ENCODE measurements around the gene MORC1.
A peak's percentile ranks its signal among the peaks of the same experiment; 100 is the strongest.
"Not testable (repeated sequence)": the region's sequence is repeated elsewhere in the genome, so short reads cannot be mapped to it uniquely, and the experiment has no call there.

The MORC1 gene

GRCh38 chr3:109149078-109149477 lies 31.1 kb upstream of the MORC1 start:
- TF ChIP-seq CTCF (IDR thresholded peaks at IDR 0.05; ENCODE audit: low read depth, low read length, missing control alignments) = no peak
- in situ Hi-C loops (cut with HindIII; ENCODE audit: low sequenced_read_pairs) = no loop called here

DNA sequence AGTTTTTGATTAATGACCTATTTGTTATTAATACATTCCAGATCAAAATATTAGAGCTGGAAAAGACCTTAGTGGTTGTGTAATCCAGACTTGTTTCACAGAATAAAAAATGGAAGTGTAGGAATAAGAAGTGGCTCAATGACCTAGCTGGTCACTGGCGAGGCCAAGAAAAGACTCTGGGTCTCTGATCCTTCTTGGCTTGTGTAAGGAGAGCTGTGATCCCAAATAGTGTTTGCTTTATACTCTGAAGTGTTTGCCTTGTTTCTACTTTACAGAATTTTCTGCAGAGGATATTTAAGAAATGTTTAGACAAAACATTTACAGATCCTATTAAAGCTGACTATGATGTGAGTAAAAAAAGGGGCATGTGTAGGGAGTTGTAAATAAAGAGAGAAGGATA lies 25.7 kb upstream of the MORC1 start:
- no peak for DNase-seq (ENCODE audit: low read depth)
- no peak overlapping the region for H3K4me3 ChIP-seq (ENCODE audit: low read depth, low read length)
- in situ Hi-C loops (cut with HindIII; ENCODE audit: low sequenced_read_pairs) = no loop called here
- TF ChIP-seq CTCF (IDR thresholded peaks at IDR 0.05; ENCODE audit: low read depth, low read length, missing control alignments) = no peak

More at GRCh38 chr3:109149078-109149477, 31.1 kb upstream of the MORC1 start:
- no peak overlapping the region for H3K4me3 ChIP-seq (ENCODE audit: low read depth, low read length)
- DNase-seq (ENCODE audit: low read depth) = no peak

- TF ChIP-seq CTCF (IDR thresholded peaks at IDR 0.05; ENCODE audit: low read depth, low read length, missing control alignments) = no peak
- in situ Hi-C loops (cut with HindIII; ENCODE audit: low sequenced_read_pairs) = no loop called here
- no peak for DNase-seq (ENCODE audit: low read depth)
- H3K4me3 ChIP-seq (ENCODE audit: low read depth, low read length) = no peak overlapping the region
These were observed 22.4 kb upstream of the MORC1 start for GRCh38 chr3:109140318-109140717.

- in situ Hi-C loops (cut with HindIII; ENCODE audit: low sequenced_read_pairs) = no loop called here
- H3K4me3 ChIP-seq (ENCODE audit: low read depth, low read length) = no peak overlapping the region
- TF ChIP-seq CTCF (IDR thresholded peaks at IDR 0.05; ENCODE audit: low read depth, low read length, missing control alignments) = no peak
- DNase-seq (ENCODE audit: low read depth) = no peak
These were observed 19.8 kb upstream of the MORC1 start for GRCh38 chr3:109137761-109138160.

GRCh38 chr3:109136523-109136922 lies 18.6 kb upstream of the MORC1 start, which contains the start of gene C3orf85:
Gene C3orf85, plus strand, starts transcription at chr3:109136719. Its CDS starts 129 bp downstream, at chr3:109136848.
- in situ Hi-C loops (cut with HindIII; ENCODE audit: low sequenced_read_pairs) = no loop called here
- no peak for TF ChIP-seq CTCF (IDR thresholded peaks at IDR 0.05; ENCODE audit: low read depth, low read length, missing control alignments)
- DNase-seq (ENCODE audit: low read depth) = no peak

GRCh38 chr3:109133474-109133816 lies 15.5 kb upstream of the MORC1 start:
- in situ Hi-C loops (cut with HindIII; ENCODE audit: low sequenced_read_pairs); DNase-seq (ENCODE audit: low read depth); H3K4me3 ChIP-seq (ENCODE audit: low read depth, low read length): not testable (repeated sequence)

More at GRCh38 chr3:109136523-109136922, 18.6 kb upstream of the MORC1 start, which contains the start of gene C3orf85:
- no peak within 1 kb of the TSS for H3K4me3 ChIP-seq (ENCODE audit: low read depth, low read length)

- peak; percentile 49 for DNase-seq (ENCODE audit: low read depth)
- in situ Hi-C loops (cut with HindIII; ENCODE audit: low sequenced_read_pairs) = no loop called here
- TF ChIP-seq CTCF (IDR thresholded peaks at IDR 0.05; ENCODE audit: low read depth, low read length, missing control alignments) = no peak
- no peak overlapping the region for H3K4me3 ChIP-seq (ENCODE audit: low read depth, low read length)
These were observed 15.0 kb upstream of the MORC1 start for GRCh38 chr3:109132801-109133473.
